ENCODE measurements around the gene COBLL1.

- TF ChIP-seq CTCF (IDR thresholded peaks at IDR 0.05) (no peak), POLR2A (IDR thresholded peaks at IDR 0.05) (no peak)
Measured at GRCh38 chr2:164890544-164890943, 48.9 kb upstream of the COBLL1 start.
